Fibroblast of skin of left quadriceps (primary cell): Measurements from ENCODE around the gene ANXA8.
"Not testable (repeated sequence)": the region's sequence is repeated elsewhere in the genome, so short reads cannot be mapped to it uniquely, and the experiment has no call there.

Experiments
- DNase-seq, 2 experiments: peaks; one replicate each; pipeline ENCODE4 v3.0.0-alpha.2; 2013; ENCODE audit warnings: low read depth in 2 of 2

The ANXA8 gene

GRCh38 chr10:47462577-47463358 lies 21.1 kb downstream of the ANXA8 start:
- not testable (repeated sequence) for DNase-seq

GRCh38 chr10:47461261-47461687 lies 22.6 kb downstream of the ANXA8 start:
- peak in 1 of 2 experiments; percentile 3 for DNase-seq

DNA sequence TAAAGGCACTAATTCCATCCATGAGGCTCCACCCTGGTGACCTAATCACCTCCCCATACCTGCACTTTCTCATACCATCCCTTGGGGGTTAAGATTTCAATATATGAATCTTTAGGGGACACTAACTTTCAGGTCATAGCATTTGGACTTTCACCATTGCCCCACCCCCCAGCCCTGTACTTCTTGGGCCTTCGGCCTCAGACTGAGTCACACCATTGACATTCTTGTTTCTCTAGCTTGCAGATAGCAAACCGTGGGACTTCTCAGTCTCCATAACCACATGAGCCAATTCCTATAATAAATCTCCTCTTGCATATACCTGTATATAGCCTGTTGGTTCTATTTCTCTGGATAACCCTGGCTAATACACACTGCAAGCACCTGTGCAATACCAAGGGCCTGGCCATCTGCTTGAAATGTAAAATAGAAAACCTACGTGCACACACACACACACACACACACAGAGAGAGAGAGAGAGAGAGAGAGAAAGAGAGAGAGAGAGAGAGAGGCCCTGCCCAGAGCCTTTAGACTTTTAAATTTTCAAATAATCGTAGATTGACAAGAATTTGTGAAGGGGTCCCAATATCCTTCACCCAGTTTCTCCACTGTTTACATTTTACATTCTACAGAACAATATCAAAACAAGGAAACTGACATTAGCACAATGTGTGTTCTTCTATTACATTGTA lies 25.3 kb downstream of the ANXA8 start:
- DNase-seq, result peak; percentile 13 to 15

DNA sequence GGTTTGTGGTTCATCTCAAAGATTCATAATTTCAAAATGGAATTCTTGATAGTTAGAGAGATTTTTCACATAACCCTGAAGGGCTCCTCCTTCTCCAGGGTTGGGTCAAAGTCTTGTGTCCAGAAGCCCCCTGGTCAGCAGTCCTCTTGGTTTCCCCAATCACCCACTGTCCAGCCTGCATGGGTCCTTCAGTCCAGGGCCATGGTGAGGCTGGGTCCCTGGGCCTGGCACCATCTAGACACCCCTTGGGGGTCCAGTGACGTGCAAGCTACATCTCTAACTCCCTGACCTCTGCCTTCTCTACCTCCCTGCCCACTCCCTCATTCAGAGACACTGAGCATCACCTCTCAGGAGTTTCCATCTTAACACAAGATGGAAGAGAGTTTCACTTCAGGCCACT lies 26.1 kb downstream of the ANXA8 start:
- no peak for DNase-seq

GRCh38 chr10:47457528-47457820 lies 26.4 kb downstream of the ANXA8 start:
- DNase-seq, result no peak

- no peak for DNase-seq
Measured at GRCh38 chr10:47456794-47457527, 27.0 kb downstream of the ANXA8 start.

DNA sequence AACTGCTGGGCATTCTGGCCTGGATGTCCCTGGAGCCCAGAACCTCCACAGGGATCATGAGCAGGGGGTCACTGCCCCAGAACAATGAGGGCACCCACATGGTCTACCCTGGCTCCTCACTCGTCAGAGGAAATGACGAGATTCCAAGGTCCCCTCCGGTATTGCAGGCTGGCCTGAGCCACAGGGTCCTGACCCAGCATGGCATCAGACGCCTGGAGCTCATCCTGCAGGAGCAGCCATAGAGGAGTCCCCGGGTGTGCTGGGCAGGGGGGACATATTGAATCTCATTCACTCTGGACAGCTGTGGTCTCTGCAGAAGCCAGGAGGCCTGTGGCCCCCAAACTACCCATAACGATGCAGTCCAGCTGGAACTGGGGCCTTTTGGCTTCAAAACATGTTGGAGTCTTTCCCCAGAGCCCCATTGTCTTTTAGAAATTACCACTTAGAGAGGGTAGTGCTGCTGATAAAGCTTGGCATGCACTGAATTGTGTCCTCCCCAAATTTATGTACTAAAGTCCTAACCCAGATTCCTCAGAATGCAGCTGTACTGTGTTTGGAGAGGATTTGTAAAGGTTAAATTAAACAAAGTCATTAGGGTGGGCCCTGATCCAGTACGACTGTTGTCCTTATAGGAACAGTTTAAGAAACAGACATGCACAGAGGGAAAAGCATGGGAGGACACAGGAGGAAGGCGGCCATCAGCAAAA lies 27.7 kb downstream of the ANXA8 start:
- no peak for DNase-seq

DNA sequence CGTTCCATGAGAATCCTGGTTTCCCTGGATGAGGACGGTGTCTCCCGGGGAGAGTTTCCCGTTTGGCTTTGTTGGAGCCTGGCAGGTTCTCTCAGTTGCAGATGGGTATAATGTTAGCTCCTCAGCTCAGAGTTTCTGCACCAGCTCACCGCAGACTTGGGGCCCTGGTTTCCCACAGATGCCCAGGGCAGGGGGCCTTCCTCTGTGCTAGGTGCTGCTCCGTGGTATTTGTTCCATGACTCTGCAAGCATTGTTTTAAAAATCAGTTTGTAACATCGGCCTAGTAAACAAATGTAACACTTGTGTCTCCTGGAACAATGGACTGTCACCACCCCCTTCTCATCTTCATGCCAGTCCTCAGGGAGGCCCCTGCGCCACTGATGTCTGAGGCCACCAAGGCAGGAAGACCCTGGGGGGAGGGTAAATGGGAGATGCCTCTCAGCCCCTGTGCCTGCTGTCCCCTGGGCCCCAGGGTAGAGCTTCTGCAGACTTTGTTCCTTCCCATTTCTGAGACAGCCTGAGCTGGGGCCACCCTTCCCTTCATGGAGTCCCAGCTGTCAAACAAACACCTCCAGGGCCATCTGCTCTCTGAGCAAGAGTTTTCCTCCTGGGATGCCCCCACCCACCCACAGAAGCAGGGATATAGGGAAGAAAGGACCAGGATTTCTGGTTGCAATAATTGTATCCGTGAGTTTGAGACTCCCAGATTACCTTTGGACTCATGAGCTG lies 28.4 kb downstream of the ANXA8 start:
- DNase-seq, result not testable (repeated sequence)

DNA sequence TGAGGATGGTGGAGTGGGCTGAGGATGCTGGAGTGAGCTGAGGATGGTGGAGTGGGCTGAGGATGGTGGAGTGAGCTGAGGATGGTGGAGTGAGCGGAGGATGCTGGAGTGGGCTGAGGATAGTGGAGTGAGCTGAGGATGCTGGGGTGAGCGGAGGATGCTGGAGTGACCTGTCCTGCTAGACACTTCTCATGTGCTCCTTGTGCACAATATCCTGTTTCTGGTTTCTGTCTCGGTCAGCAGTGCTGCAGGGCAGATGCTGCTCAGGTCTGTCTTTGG lies 29.2 kb downstream of the ANXA8 start:
- no peak for DNase-seq

GRCh38 chr10:47454008-47454779 lies 29.7 kb downstream of the ANXA8 start:
- no peak for DNase-seq

- DNase-seq, result no peak
Measured at GRCh38 chr10:47453141-47454007, 30.5 kb downstream of the ANXA8 start.

DNA sequence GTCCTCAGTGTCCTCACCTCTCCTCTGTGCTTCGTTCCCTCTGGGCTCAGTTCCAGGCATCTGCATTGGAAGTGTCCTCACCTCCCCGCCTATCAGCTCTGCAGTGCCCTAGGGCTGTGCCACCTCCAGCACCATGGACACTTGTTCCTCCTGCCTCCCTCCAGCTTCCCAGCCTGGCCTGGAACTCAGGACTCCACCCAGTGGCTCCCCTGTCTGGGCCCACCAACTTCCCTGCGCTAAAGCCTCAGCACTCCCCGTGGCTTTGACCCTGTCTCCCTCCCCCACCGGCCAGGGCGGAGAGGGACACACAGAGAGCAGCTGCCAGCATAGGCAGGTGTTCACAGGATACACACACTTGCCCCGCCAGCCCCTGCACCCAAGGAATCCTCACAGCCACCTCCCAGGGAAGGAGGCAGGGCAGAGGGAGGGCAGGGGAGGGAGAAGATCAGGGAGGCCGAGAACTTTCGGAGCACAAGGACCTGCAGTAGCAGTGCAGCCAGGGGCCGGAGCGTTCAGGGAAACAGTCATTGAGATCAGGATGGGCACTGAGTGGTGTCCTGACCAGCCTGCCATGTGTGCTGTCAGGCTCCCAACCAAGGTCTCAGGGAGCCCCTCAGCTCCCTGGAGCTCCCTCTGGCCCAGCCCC lies 31.3 kb downstream of the ANXA8 start:
- no peak for DNase-seq

DNA sequence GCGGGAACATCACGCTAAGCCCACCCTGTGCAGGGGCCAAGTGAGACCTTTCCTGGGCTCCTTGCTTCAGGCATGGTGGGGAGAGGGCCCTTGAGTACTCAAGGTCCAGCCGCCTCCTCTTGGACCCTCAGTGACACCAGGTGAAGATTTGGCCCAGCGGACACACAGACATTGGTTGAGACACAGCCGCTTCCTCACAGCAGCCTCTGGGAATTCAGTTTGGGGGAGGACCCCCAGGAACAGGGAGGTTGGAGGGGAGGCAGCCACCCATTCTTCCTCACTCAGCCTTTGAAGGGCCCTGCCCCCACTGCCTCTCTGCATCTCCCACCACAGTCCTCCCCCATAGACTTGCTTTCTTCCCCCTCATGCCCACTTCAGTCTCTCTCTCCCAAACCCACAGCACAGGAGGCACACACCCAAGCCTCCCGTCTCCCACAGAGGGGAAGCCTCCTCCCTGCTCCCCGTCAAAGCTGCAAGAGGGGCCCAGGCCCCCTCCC lies 31.9 kb downstream of the ANXA8 start:
- DNase-seq, result no peak

- no peak for DNase-seq
Measured at GRCh38 chr10:47451273-47451997, 32.5 kb downstream of the ANXA8 start.

DNA sequence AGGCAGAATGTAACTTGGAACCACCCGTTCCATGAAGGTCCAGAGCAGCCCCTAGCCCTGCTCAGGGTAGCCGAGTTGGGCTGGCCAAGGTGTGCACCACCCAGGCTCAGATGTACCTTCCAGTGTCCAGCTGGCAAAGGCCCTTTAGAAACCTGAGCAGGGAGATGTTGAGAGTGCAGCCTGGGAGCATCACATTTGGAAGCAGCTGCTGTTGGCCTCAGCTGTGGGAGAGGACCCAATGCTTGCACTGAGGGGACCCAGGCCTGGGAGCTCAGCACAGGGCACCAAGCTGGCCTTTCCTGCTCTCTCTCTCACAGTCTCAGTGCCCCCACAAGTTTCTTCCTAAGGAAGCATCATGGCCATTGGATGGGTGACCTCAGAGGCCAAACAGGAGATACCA lies 33.5 kb downstream of the ANXA8 start:
- no peak for DNase-seq

DNA sequence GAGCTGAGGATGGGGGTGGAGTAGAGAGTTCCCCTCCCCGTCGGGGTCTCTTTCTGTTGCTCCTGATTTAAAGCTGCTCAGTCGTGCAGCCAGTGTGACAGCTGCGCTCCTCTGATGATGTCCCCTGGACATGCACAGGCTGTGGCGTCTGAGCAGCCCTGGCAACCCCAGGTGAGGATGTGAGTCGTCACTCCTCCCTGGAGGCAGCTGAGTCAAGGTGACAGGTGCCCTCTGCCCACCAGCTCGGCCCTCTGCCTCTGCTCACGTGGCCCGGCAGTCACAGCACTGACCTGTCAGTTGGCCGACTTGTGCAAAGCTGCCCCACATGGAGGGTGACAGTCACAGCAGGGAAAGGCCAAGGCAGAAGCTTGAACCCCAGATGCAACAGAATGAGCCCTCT lies 33.9 kb downstream of the ANXA8 start:
- no peak for DNase-seq

- DNase-seq, result no peak
Measured at GRCh38 chr10:47449102-47449978, 34.6 kb downstream of the ANXA8 start.

- DNase-seq, result no peak
Measured at GRCh38 chr10:47447705-47448104, 36.2 kb downstream of the ANXA8 start.
